H1 (cell line): Measurements from ENCODE around the gene MYOM3. TPM values are rescaled to one million over a fixed set of nuclear protein-coding genes. Genes with fewer than 3 reads are reported as not detected.

Source experiments
- CHD7 ChIP-seq: fragments of 300-600 bp; sonication (generic); IDR thresholded peaks from 2 replicates; pipeline ENCODE4 v1.7.1; 2012; ENCODE audit warnings: low read length, moderate library complexity, mild to moderate bottlenecking, inconsistent platforms; ENCODE audit not compliant: insufficient replicate concordance
- polyA plus RNA-seq, 7 experiments: library from polyadenylated mRNA; depleted of rRNA in 3 of 7; stranded (reverse) in 5 of 7; unstranded in 2 of 7; fragments of >200 nt in 5 of 7; fragments of 200-250 nt in 2 of 7; gene quantifications; 1 replicate in 5 of 7; 2 replicates in 1 of 7; 4 replicates in 1 of 7; pipeline versions ENCODE4 v1.2.1 to v1.2.3, GENCODE V29; 2011 to 2013; ENCODE audit warnings: missing spikeins in 2 of 7, mixed read lengths in 2 of 7
- total RNA-seq: library from RNA; stranded (reverse); fragmentation: NEBNext Ultra II Directional; extraction: Animal tissue kit (Norgen Biotek cat#: 25700); gene quantifications from 2 replicates; pipeline ENCODE4 v1.2.1, GENCODE V29; 2021

Gene MYOM3
- total and polyA plus RNA-seq, 2 of the 8 experiments (the other 6 are each of a cell fraction or from before 2014, with no cell fraction given): 0.08 to 0.09 TPM

DNA sequence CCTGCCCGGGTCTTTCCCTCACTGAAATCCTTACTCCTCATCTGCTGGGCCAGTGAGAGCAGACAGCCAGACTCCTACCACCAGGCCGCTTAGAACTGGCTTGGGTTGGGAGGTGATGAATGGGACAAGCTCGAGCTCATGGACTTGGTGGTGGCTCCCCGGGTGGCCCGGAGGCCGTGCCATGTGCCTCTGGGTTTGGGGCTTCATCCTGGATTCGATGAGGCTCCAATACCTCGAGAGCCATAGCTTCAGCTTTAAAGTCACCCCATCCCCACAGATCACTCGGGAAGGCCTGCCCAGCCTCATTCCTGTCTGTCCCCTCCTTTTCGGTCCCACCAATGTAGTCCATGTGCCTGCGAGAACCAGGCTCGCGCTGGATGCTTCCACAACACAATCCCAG is 51.5 kb downstream of the MYOM3 start (continued):
- TF ChIP-seq CHD7: no peak
